HepG2 (cell line): ENCODE data around the gene ZBTB7A. TPM values are rescaled to one million over a fixed set of nuclear protein-coding genes. Genes with fewer than 3 reads are reported as not detected.

Experiments
- ARID5B ChIP-seq: IDR thresholded peaks from 2 replicates; pipeline ENCODE4 v1.4.0; 2020; ENCODE audit warnings: mild to moderate bottlenecking, missing genetic modification reagents
- BCLAF1 ChIP-seq: fragments of 450-650 bp; IDR thresholded peaks from 2 replicates; pipeline ENCODE4 v1.6.1; 2017; ENCODE audit warnings: mild to moderate bottlenecking
- HMGXB3 ChIP-seq: sonication (generic); formaldehyde crosslinking; IDR thresholded peaks from 2 replicates; pipeline ENCODE4 v1.4.0; 2020; ENCODE audit warnings: missing genetic modification reagents, borderline replicate concordance
- PAWR ChIP-seq: sonication (generic); formaldehyde crosslinking; IDR thresholded peaks from 2 replicates; pipeline ENCODE4 v1.4.0; 2020; ENCODE audit warnings: missing genetic modification reagents, mild to moderate bottlenecking, borderline replicate concordance
- PAXIP1 ChIP-seq: sonication (generic); formaldehyde crosslinking; conservative IDR thresholded peaks from 2 replicates; pipeline ENCODE4 v1.4.0; 2020; ENCODE audit warnings: mild to moderate bottlenecking, missing genetic modification reagents, moderate library complexity
- PCBP2 ChIP-seq: fragments of 200-400 bp; formaldehyde crosslinking; optimal IDR thresholded peaks from 2 replicates; pipeline ENCODE3; 2018; ENCODE audit warnings: low read length, low read depth; ENCODE audit not compliant: poor library complexity, severe bottlenecking
- U2AF2 ChIP-seq: fragments of 200-400 bp; formaldehyde crosslinking; IDR thresholded peaks from 2 replicates; pipeline ENCODE4 v1.6.1; 2017; ENCODE audit warnings: low read depth, mild to moderate bottlenecking, low read length
- ZHX1 ChIP-seq: sonication (generic); formaldehyde crosslinking; IDR thresholded peaks from 2 replicates; pipeline ENCODE4 v1.8.1; 2022; ENCODE audit warnings: low read depth, mild to moderate bottlenecking, missing genetic modification reagents
- polyA plus RNA-seq, 8 experiments: library from polyadenylated mRNA; depleted of rRNA in 3 of 8; stranded (reverse) in 7 of 8; unstranded in 1 of 8; fragments of >200 nt; fragmentation: Illumina TruSeq in 4 of 8; extraction: Trizol in 4 of 8; gene quantifications; 2 replicates each; pipeline versions ENCODE4 v1.2.1 to v1.2.3, GENCODE V29; 2011 to 2016; ENCODE audit warnings: low read depth in 4 of 8, missing spikeins in 1 of 8, mixed read lengths in 1 of 8; ENCODE audit not compliant: insufficient read depth in 1 of 8
- total RNA-seq, 5 experiments: library from RNA; depleted of rRNA; stranded (reverse); fragments of >200 nt; fragmentation: Illumina TruSeq; extraction: Trizol; gene quantifications; 2 replicates each; pipeline ENCODE4 v1.2.3, GENCODE V29; 2016; ENCODE audit warnings: low read depth in 1 of 5

ZBTB7A gene
- total and polyA plus RNA-seq, 2 of the 13 experiments (the other 11 are each of a cell fraction or from before 2014, with no cell fraction given), result 3.6 to 4.0 TPM

GRCh38 chr19:4042731-4043082, 24.0 kb downstream of the ZBTB7A start (continued):
- no peak for TF ChIP-seq BCLAF1
- no peak for TF ChIP-seq PCBP2
- no peak for TF ChIP-seq ZHX1
- TF ChIP-seq ARID5B (CRISPR knock-in tag), result no peak
- no peak for TF ChIP-seq HMGXB3
- TF ChIP-seq PAXIP1, result no peak
- no peak for TF ChIP-seq PAWR (CRISPR knock-in tag)
- no peak for TF ChIP-seq U2AF2
